GM18505 (cell line): ENCODE results near the gene SBF2.

Experiments used
- ATAC-seq: cut with Tn5 transposase; IDR thresholded peaks from one replicate; pipeline ENCODE4 v1.9.1; 2021; ENCODE audit not compliant: unreplicated experiment
- POLR2A ChIP-seq: IDR thresholded peaks from 4 replicates; pipeline ENCODE4 v1.6.1; 2011; ENCODE audit warnings: borderline replicate concordance; ENCODE audit not compliant: insufficient read depth, insufficient read length; ENCODE audit errors: extremely low read depth

The SBF2 gene

DNA sequence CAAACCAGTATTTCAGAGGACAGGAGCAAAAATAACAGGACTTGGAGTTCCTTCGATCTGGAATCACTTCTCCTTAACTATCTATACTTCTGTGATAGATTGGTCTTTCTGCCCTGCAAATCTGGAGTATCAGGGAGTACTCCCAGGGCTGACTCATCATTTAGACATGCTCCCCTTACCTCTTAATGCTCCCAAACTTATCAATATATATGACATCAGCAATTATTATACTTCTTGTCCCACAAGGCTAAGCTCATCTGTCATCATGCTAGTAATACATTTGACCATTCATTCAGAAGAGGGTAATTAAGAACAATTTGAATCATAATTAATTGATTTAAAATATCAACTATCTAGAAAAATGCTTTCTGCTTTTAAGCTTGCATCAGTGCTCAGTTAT lies 466.3 kb downstream of the SBF2 start:
- TF ChIP-seq POLR2A, result no peak
- ATAC-seq, result no peak

DNA sequence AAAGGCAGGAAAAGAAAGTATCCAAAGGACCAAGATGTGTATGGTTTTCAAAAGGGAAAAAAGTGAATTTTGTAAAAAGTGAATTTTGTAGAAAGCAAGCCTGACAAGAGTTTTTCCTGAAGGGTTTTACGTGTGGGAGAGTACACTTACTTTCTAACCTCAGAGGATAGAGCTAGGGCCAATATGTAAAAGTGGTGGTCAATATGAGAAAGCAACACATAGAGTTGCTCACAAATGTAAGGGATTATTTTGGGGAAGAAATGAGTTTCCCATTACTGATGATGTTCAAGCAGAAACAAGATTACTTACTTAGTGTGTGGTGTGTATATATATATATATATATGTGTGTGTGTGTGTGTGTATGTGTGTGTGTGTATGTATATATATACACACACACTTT lies 467.6 kb downstream of the SBF2 start:
- no peak for TF ChIP-seq POLR2A
- ATAC-seq, result no peak

DNA sequence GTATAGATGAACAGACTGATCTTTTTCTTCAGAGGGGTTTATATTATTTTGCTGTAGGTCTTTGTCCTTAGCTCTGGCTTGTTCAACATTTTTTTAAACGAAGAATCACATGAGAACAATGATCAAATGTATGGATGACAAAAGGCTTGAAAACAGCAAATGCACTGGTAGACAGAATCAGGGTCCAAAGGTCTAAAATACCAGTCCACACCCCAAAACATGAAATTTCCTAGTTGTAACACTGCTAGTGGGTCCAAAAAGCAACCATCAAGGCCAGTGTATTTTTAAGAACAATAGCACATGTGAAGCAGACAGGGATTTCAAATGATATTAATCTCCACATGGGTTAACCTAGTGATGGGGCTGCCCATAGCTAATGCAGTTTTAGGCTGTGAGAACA lies 468.1 kb downstream of the SBF2 start:
- ATAC-seq, result no peak
- no peak for TF ChIP-seq POLR2A

DNA sequence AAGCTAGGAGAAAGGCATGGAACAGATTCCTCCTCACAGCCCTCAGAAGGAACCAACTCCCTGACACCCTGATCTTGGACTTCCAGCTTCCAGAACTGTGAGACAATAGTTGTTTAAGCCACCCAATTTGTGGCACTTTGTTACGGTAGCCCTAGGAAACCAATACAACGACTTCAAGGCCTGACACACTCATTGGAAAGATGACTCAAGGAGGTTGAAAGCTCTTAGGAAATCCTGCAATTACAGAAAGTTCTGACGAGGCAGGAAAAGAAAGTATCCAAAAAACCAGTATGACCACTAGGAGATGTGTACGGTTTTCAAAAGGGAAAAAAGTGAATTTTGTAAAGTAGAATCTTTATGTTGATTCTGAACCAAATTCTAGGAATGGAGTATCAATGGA lies 468.7 kb downstream of the SBF2 start:
- no peak for TF ChIP-seq POLR2A
- ATAC-seq, result no peak

DNA sequence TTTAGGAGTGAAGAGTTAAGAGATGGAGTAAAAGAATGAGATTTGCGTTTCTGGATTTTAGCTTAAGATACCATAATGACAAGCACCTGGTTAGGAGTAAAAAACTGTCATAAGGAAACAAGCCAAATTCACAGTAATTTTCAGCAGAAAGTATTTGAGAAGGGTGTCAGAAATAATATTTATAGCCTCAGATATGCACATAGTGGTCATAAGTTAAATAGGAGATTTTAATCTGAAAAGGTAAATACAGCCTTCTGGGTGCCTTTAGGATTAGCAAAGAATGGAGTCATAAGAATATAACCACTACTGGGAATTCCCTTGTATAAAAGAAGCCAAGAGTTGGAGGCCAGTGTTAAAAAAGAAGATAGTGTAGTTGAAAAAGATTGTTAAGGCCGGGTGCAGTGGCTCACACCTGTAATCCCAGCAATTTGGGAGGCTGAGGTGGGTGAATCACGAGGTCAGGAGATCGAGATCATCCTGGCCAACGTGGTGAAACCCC lies 470.1 kb downstream of the SBF2 start:
- no peak for ATAC-seq
- no peak for TF ChIP-seq POLR2A

DNA sequence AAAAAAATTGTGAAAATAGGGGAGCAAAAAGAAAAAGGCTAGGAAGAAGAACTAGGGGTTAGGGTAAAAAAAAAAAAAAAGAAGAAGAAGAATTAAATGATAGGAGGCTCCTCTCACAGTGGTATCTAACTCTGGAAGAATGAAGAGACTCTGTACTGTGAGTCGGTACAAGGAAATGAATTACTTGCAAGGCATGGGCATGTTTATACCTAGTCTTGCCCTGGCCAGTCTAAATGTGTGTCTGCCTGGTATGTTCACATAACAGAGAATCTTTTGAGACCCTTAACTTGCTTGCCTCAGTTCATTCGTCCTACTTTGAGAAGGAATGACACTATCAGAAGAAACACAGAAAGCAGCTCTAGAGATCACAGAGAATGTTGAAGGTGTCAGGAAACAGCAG lies 470.6 kb downstream of the SBF2 start:
- no peak for ATAC-seq
- no peak for TF ChIP-seq POLR2A

DNA sequence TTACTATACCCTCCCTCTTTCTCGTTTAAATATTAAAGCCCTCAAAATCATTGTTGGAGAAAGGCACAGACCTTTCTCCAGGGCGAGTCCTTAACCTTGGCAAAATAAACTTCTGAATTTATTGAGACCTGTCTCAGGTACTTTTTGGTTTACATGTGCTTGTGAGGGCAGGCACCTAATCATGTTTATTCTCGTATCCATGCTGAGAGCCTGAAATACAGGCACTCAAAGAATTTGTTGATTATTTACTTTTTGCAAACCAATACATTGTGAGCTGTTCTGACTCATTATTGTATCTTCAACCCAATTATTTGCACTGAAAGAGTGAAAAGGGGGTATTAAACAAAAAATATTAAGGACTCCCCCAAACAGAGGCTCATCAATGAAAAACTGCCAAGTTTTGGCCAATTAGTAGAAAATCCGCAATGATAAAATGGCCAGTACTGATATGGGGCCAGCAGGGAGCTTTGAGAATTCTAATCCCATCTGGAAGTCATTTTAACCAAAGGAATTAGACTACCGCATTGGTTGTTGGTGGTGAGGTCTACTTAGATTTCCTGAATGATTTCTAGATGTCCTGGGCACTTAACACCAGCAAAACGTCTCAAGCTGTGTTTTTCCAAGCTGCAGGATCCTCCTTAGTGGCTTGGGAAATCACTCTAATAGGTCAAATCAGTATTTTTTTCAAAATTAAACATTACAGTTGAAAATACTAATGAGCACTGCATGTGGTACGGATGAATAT lies 472.8 kb downstream of the SBF2 start:
- no peak for ATAC-seq
- no peak for TF ChIP-seq POLR2A

DNA sequence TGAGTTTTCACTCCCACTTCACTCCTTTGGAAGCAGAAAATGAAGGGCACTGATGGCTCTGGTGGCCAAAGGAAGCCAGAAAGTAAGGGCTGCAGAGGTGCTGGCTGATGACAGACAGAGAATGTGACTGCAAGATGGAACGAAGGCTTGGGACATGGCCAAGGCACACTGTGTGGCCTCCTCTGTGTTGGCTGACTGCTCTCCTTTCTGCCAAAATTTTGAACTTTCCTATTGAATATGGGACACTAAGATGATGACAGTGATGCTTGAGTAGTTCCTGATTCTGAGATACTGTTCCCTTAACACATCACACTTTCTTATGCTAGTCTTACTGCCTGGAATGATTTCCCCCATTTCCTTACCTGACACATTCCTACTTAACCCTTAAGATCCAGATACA lies 473.8 kb downstream of the SBF2 start:
- ATAC-seq, result no peak
- no peak for TF ChIP-seq POLR2A

DNA sequence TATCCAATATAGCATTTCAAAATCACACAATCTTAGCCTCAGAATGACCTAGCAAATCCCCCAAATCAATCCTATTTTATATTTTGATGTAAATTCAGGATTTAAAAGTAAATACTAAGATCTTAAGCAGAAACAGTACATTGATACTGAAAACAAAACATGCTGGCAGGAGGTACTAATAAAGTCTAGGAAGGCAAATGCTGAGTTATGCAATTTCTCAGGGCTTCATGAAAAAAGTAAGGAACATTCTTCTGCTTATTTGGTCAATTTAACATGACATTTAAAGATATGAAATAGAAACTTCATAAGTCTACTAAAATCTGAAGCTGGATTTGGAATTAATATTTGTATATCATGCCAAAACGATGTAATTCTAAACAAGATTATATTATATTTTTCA lies 476.8 kb downstream of the SBF2 start:
- no peak for ATAC-seq
- no peak for TF ChIP-seq POLR2A

DNA sequence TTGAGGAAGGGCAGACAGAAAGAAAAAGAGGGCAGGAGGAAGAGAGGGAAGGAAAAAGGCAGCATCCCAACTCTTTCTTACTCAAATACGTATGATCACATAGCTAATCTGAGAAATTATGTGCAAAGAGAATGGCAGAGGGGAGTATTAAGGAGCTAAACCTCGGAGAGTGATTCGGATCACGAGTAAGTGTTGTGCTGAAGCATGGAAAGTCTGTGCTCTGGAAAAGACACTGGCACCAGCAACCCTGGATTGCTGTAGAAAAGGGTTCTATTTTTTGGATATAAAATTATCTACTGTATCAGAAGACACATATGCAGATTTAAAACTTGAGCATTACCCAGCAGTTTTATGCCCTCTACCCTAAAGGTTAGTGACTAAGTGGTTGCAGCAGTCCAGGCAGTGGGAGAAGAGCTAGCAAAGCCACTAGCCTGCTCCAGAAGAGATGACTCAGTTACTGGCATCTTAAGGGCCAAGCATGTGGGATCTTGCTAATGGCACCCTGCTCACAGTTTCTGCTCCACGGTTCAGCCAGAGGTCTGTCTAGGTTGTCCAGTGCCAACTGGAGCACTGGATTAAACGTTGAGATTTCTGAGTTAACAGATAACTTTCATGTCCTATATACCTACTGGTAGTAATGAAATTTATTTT lies 478.4 kb downstream of the SBF2 start:
- ATAC-seq, result no peak
- TF ChIP-seq POLR2A, result no peak

DNA sequence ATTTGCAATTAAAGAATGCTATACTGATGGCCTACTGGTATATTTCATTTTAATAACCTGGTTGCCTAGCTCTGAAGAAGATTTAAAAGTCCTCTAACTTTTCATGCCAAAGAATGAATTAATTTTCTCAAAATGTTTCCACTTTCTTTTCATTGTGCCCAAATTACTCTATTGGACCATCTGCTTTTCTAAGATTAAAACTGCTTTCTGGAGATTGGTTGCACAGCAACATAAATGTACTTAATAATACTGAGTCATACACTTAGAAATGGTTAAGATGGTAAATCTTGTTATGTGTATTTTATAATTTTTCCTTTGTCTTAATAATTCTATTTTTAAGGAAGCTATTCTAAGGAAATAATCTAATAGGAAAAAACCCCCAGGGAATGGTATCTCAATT lies 479.9 kb downstream of the SBF2 start:
- no peak for TF ChIP-seq POLR2A
- no peak for ATAC-seq

DNA sequence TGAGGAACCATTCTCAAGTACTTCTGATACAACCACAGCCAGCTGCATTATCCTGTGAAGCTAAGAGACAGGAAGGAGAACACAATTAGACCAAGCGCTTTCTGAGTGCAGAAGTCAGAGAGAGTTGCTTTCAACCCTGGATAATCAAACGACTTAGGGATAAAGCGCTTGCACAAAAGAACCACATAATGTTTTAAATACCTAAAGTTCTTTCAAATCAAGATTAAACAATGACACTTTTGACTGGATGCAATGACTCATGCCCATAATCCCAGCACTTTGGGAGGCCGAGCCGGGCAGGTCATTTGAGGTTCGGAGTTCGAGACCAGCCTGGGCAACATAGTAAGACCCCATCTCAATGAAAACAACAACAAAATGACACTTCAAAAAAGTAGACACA lies 485.1 kb downstream of the SBF2 start:
- ATAC-seq, result no peak

DNA sequence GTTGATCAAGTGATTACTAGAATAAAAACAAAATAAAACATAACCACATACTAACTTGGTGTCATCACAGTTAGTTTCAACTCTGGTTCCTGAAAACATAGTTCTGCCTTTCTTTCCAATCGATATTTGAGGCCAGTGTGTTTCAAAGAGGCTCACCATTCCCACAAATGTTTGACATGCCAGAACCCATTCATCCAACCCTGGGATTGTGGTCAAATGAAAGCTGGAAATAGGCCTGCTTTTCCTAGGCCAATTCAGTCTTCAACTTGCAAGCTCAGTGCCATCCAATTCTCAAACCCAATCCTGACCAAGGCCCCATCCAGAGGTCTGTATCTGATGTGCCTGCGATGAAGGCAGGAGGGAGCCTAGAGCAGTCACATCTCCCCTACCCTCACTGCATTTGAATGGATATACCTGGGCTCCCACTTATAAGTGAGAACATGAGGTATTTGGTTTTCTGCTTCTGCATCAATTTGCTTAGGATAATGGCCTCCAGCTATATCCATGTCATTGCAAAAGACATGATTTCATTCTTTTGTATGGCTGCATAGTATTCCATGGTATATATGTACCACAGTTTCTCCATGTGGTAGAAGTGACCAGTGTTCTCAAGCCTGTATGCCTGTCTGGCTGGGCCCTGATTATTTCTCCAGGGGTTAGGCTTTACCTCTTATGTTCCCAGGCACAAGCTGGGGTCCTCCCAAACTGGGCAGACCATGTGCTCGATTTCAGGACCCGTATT lies 486.9 kb downstream of the SBF2 start:
- ATAC-seq, result no peak
- TF ChIP-seq POLR2A, result no peak

More for the DNA sequence above, 485.1 kb downstream of the SBF2 start:
- TF ChIP-seq POLR2A, result no peak
